Common myeloid progenitor, CD34-positive (primary cell): Measurements from ENCODE around the gene NEURL1B.

Experiments
- CTCF ChIA-PET: fragments of 350-600 bp; sonication (Branson Sonifier 250); formaldehyde crosslinking; loops from one replicate; lab custom pipeline; 2021; ENCODE audit warnings: antibody characterized with exemption; lab: Charles Lee
- POLR2A ChIA-PET: fragments of 350-600 bp; sonication (Branson Sonifier 250); formaldehyde crosslinking; loops from one replicate; lab custom pipeline; 2021; ENCODE audit warnings: antibody characterized with exemption; lab: Charles Lee
- DNase-seq, 3 donors: peaks; one replicate each; pipeline versions ENCODE4 v3.0.0 to v3.0.0-alpha.2; 2013
- H3K27ac ChIP-seq, 2 experiments: 1 replicate in 1 of 2; 2 replicates in 1 of 2; pipeline ENCODE4 v1.7.0; 2013; ENCODE audit warnings: inconsistent platforms in 2 of 2, low read length in 2 of 2, mild to moderate bottlenecking in 2 of 2, low read depth in 1 of 2, moderate library complexity in 1 of 2; ENCODE audit not compliant: severe bottlenecking in 2 of 2, insufficient read depth in 1 of 2, poor library complexity in 1 of 2
- H3K27me3 ChIP-seq, 5 experiments: replicated peaks in 2 of 5; 1 replicate in 3 of 5; 2 replicates in 2 of 5; pipeline versions ENCODE4 v1.6.1 to v1.7.0; 2013; ENCODE audit warnings: low read length in 4 of 5, mild to moderate bottlenecking in 2 of 5, moderate library complexity in 2 of 5, inconsistent platforms in 1 of 5; ENCODE audit not compliant: insufficient read depth in 5 of 5, control insufficient read depth in 4 of 5
- H3K36me3 ChIP-seq, 4 experiments: 1 replicate in 2 of 4; 2 replicates in 2 of 4; pipeline versions ENCODE4 v1.6.1 to v1.7.0; 2013; ENCODE audit warnings: low read length in 3 of 4, control low read depth in 1 of 4, mild to moderate bottlenecking in 1 of 4; ENCODE audit not compliant: control insufficient read depth in 4 of 4, insufficient read depth in 4 of 4
- H3K4me1 ChIP-seq, 4 experiments: 1 replicate in 3 of 4; 2 replicates in 1 of 4; pipeline versions ENCODE4 v1.6.1 to v1.7.1; 2013; ENCODE audit warnings: low read length in 3 of 4, mild to moderate bottlenecking in 3 of 4, control low read depth in 1 of 4, inconsistent platforms in 1 of 4, moderate library complexity in 1 of 4; ENCODE audit not compliant: control insufficient read depth in 4 of 4, insufficient read depth in 4 of 4; ENCODE audit errors: control extremely low read depth in 1 of 4
- H3K4me3 ChIP-seq, 7 experiments: 1 replicate in 4 of 7; 2 replicates in 3 of 7; pipeline versions ENCODE4 v1.5.1 to v1.7.0; 2013; ENCODE audit warnings: mild to moderate bottlenecking in 7 of 7, low read length in 6 of 7, moderate library complexity in 6 of 7, inconsistent platforms in 2 of 7, low read depth in 2 of 7, control low read depth in 1 of 7; ENCODE audit not compliant: insufficient read depth in 4 of 7, control insufficient read depth in 1 of 7; ENCODE audit errors: extremely low read depth in 1 of 7
- H3K9me3 ChIP-seq, 5 experiments: 1 replicate in 4 of 5; 2 replicates in 1 of 5; pipeline versions ENCODE4 v1.6.1 to v1.7.1; 2013; ENCODE audit warnings: low read length in 4 of 5, mild to moderate bottlenecking in 2 of 5, inconsistent platforms in 1 of 5, low read depth in 1 of 5, moderate library complexity in 1 of 5; ENCODE audit not compliant: control insufficient read depth in 4 of 5, insufficient read depth in 2 of 5; ENCODE audit errors: control extremely low read depth in 1 of 5
- WGBS: methylation state at CpG from one replicate; pipeline ENCODE4 v1.1.5; 2013; ENCODE audit not compliant: insufficient coverage; 5-methylcytosine and 5-hydroxymethylcytosine counted together

Gene NEURL1B

GRCh38 chr5:172729588-172729987, 88.5 kb downstream of the NEURL1B start:
- Histone ChIP-seq H3K27me3 (no peaks in the 10 kb centered on the region), H3K9me3 (no peaks in the 10 kb centered on the region), H3K27ac (no peak overlapping the region), H3K4me3 (no peak overlapping the region), H3K36me3 (no peaks in the 10 kb centered on the region), H3K4me1 (no peaks in the 10 kb centered on the region)
- ChIA-PET POLR2A (no interaction called here), CTCF (interaction anchor here (1.9 to 2.0 kb wide), 3 partner anchors 9 to 203 kb away, joined by 6 to 8 read pairs (median 6); no protein-coding TSS in a partner anchor)
- no peak for DNase-seq
- 100% methylated on average over 11 of the region's 13 CpGs for WGBS

GRCh38 chr5:172730222-172730621, 89.2 kb downstream of the NEURL1B start:
- no peak overlapping the region for H3K4me3 ChIP-seq
- WGBS = 98% methylated on average over 6 of the region's 6 CpGs
- no peaks in the 10 kb centered on the region for H3K4me1 ChIP-seq
- ChIA-PET CTCF (interaction anchor here (1.9 to 2.0 kb wide), 3 partner anchors 10 to 202 kb away, joined by 6 to 8 read pairs (median 6); no protein-coding TSS in a partner anchor), POLR2A (no interaction called here)
- H3K36me3 ChIP-seq = no peaks in the 10 kb centered on the region
- no peak for DNase-seq
- no peaks in the 10 kb centered on the region for H3K9me3 ChIP-seq
- H3K27ac ChIP-seq = no peak overlapping the region
- no peaks in the 10 kb centered on the region for H3K27me3 ChIP-seq

DNA sequence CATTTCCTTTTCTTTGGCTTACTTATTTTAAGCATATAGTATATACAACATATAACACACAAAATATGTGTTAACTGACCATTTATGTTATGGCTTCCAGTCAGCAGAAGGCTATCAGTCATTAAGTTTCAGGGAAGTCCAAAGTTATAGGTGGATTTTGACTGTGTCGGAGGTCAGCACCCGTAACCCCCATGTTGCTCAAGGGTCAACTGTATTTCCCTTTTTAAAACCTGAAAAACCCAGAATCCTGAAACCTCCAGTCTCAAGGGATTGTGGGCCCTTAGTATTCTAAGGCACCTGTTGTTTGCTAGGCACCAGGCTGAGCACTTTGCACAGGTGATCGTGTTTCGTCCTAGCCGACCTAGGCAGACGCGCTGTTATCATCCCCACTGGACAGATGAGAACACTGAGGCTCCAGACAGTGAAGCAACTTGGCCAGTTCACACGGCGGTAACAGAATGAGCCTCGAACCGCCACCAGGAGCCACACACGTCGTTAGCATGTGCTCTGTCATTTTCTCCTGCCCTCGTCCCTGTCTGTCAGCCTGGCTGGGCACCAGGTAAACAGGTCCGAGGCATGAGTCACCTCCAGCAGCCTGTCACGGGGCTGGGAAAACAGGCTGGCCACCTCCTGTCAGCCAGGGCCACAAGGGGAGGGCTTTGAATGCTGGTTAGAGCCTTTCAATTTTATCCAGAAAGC, 90.1 kb downstream of the NEURL1B start:
- Histone ChIP-seq H3K9me3 (no peaks in the 10 kb centered on the region), H3K27ac (no peak overlapping the region), H3K4me1 (no peaks in the 10 kb centered on the region), H3K27me3 (no peaks in the 10 kb centered on the region), H3K4me3 (no peak overlapping the region), H3K36me3 (no peaks in the 10 kb centered on the region)
- no peak for DNase-seq
- WGBS = 96% methylated on average over 14 of the region's 16 CpGs
- ChIA-PET CTCF (no interaction called here), POLR2A (no interaction called here)

- Histone ChIP-seq H3K4me1 (no peaks in the 10 kb centered on the region), H3K27me3 (no peaks in the 10 kb centered on the region), H3K4me3 (no peak overlapping the region), H3K36me3 (no peaks in the 10 kb centered on the region), H3K9me3 (no peaks in the 10 kb centered on the region), H3K27ac (no peak overlapping the region)
- POLR2A ChIA-PET = interaction anchor here (0.8 kb wide), 1 partner anchor 8 kb away, joined by 3 read pairs; no protein-coding TSS in a partner anchor
- DNase-seq = no peak
- CTCF ChIA-PET = no interaction called here
- 90% methylated on average over 9 of the region's 9 CpGs for WGBS
Measured at GRCh38 chr5:172731680-172732074, 90.6 kb downstream of the NEURL1B start.

- Histone ChIP-seq H3K27me3 (no peaks in the 10 kb centered on the region), H3K36me3 (no peaks in the 10 kb centered on the region), H3K4me3 (no peak overlapping the region), H3K27ac (no peak overlapping the region), H3K9me3 (no peaks in the 10 kb centered on the region), H3K4me1 (no peaks in the 10 kb centered on the region)
- CTCF ChIA-PET = interaction anchor here (0.6 kb wide), 1 partner anchor 197 kb away, joined by 3 read pairs; no protein-coding TSS in a partner anchor
- DNase-seq = no peak
- WGBS = 92% methylated on average over 12 of the region's 14 CpGs
- POLR2A ChIA-PET = interaction anchor here (0.8 kb wide), 1 partner anchor 9 kb away, joined by 3 read pairs; no protein-coding TSS in a partner anchor
Measured at GRCh38 chr5:172732201-172732865, 91.3 kb downstream of the NEURL1B start.

DNA sequence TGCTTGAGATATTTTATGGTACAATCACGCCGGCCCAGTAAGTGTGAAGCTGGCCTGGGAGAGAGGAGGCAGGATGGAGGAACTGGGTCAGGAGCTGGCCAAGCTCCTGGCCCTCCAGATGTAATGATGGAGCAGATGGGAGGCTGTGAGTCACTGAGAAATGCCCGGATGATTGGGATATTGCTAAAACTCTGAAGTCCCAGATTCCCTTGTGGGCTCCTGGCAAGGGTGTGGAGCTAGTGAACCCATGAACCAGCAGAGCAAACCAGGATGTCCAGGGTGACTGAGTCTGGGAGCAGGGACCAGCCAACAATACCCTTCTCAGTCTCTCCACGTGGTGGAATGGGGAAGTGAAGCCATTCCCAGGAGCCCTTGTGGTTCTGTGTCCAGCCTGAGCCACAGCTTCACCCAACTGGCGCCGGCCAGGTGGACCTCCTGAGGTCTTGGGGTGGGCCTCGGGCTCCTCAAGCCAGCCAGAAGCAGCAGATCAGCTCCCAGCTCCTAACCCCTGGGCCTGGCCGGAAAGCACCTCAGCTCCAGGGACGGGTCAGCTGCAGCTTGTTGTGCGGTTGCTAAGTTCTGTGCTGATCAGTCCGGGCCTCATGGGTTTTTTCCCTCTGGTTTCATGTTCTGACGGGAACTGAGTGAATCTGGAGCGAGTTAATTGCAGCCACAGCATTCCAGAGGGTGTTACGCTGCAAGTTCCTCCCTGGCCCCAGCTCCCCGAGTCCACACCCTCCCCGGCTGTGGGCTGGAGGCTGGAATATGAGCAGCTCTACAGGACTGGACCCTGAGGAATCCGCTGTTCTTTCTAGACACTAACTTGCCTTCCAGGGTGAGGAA, 92.3 kb downstream of the NEURL1B start:
- POLR2A ChIA-PET = no interaction called here
- Histone ChIP-seq H3K27ac (no peak overlapping the region), H3K4me1 (no peaks in the 10 kb centered on the region), H3K36me3 (no peaks in the 10 kb centered on the region), H3K9me3 (no peaks in the 10 kb centered on the region), H3K4me3 (no peak overlapping the region), H3K27me3 (no peaks in the 10 kb centered on the region)
- DNase-seq = no peak
- CTCF ChIA-PET = interaction anchor here (0.8 to 1.9 kb wide), 7 partner anchors 13 to 205 kb away, joined by 3 to 6 read pairs (median 4); no protein-coding TSS in a partner anchor
- WGBS = 94% methylated on average over 16 of the region's 17 CpGs
